SK-N-SH (cell line): ENCODE results near the gene FBXL7.

Experiments used
- EP300 ChIP-seq, 2 experiments: IDR thresholded peaks; 2 replicates each; pipeline versions ENCODE4 v1.4.0 to v1.6.1; 2012; ENCODE audit warnings: borderline replicate concordance in 1 of 2, low read depth in 1 of 2, low read length in 1 of 2
- FOSL2 ChIP-seq: IDR thresholded peaks from 2 replicates; pipeline ENCODE4 v1.4.0; 2012; ENCODE audit warnings: low read depth, mild to moderate bottlenecking, moderate library complexity, borderline replicate concordance
- GATA2 ChIP-seq: sonication (generic); formaldehyde crosslinking; IDR thresholded peaks from 2 replicates; pipeline ENCODE4 v1.5.0; 2020; ENCODE audit warnings: mild to moderate bottlenecking, missing genetic modification reagents
- RAD21 ChIP-seq: IDR thresholded peaks from 2 replicates; pipeline ENCODE4 v1.6.1; 2012; ENCODE audit warnings: mild to moderate bottlenecking, low read length
- TAF1 ChIP-seq: IDR thresholded peaks from 2 replicates; pipeline ENCODE4 v1.6.1; 2012; ENCODE audit warnings: low read depth, mild to moderate bottlenecking, low read length, moderate library complexity, borderline replicate concordance
- TF ChIP-seq, protein P1 (sequence below): fragments of 200-600 bp; sonication (generic); IDR thresholded peaks from 2 replicates; pipeline ENCODE4 v1.6.1; 2017; ENCODE audit warnings: antibody characterized with exemption, mild to moderate bottlenecking, moderate library complexity
- TF ChIP-seq, protein P2 (sequence below): fragments of 150-350 bp; IDR thresholded peaks from 2 replicates; pipeline ENCODE4 v1.6.1; 2017; ENCODE audit warnings: antibody characterized with exemption, low read length, low read depth, borderline replicate concordance

DNA sequence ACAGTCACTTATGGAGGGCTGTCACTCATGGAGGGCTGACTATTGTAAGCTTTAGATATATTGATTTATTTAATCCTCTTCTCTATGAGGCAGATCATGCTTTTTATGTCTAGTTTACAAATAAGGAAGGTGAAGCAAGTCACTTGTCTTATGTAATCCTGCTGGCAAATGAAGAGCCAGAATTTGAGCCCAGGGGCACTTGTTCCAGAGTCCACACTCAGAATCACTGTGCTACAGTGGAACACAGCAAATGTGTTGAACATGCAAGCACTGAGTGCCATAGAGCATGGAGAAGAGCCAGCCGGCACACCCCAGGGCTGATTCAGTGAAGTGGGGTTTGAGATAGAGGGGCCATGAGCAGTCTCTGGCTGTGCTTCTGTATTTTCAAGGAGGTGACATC lies 353.0 kb downstream of the FBXL7 start:
- TF ChIP-seq, protein P1, sequence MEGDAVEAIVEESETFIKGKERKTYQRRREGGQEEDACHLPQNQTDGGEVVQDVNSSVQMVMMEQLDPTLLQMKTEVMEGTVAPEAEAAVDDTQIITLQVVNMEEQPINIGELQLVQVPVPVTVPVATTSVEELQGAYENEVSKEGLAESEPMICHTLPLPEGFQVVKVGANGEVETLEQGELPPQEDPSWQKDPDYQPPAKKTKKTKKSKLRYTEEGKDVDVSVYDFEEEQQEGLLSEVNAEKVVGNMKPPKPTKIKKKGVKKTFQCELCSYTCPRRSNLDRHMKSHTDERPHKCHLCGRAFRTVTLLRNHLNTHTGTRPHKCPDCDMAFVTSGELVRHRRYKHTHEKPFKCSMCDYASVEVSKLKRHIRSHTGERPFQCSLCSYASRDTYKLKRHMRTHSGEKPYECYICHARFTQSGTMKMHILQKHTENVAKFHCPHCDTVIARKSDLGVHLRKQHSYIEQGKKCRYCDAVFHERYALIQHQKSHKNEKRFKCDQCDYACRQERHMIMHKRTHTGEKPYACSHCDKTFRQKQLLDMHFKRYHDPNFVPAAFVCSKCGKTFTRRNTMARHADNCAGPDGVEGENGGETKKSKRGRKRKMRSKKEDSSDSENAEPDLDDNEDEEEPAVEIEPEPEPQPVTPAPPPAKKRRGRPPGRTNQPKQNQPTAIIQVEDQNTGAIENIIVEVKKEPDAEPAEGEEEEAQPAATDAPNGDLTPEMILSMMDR, result no peak
- TF ChIP-seq RAD21 (no peak), EP300 (IDR thresholded peaks at IDR 0.05; ENCODE audit: borderline replicate concordance in 1 of 2, low read depth in 1 of 2, low read length in 1 of 2) (no peak), TAF1 (no peak), GATA2 (no peak), FOSL2 (no peak)
- TF ChIP-seq, protein P2, sequence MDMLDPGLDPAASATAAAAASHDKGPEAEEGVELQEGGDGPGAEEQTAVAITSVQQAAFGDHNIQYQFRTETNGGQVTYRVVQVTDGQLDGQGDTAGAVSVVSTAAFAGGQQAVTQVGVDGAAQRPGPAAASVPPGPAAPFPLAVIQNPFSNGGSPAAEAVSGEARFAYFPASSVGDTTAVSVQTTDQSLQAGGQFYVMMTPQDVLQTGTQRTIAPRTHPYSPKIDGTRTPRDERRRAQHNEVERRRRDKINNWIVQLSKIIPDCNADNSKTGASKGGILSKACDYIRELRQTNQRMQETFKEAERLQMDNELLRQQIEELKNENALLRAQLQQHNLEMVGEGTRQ, result no peak
